HG02884 (cell line): ENCODE measurements around the gene PRSS57.
"Not testable (repeated sequence)": the region's sequence is repeated elsewhere in the genome, so short reads cannot be mapped to it uniquely, and the experiment has no call there.

ENCODE experiments used
- ATAC-seq: cut with Tn5 transposase; IDR thresholded peaks from one replicate; pipeline ENCODE4 v1.9.1; 2021; ENCODE audit warnings: mild to moderate bottlenecking, moderate library complexity; ENCODE audit not compliant: unreplicated experiment

Gene PRSS57

DNA sequence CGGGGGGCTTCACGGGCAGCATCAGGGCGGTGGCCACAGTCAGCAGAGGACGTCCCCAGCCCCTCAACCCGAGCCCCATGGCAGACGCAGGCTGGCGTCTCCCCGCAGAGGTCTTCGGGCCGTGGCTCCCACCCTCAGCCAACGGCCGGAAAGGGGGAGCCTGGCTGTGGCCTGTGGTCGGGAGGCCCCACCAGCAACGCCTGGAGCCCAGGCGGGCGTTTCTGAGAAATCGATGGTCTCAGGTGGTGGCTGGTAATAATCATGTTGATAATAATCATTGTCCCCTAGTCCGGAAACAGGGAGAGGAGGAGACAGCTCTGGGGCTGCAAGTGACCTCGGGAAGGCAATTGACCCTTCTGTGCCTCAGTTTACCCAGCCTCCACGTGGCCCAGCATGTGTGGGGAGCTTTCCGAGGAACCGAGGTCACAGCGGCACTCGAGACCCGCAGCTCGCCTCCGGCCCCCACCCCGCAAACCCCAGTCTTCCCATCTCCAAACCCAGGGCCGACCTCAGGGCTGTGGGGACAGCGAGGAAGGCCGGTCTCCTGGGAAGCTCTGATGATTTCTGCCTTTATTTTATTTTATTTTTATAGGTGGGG, at the start of gene PRSS57:
PRSS57 (minus strand) TSS at position 101 of the 598 bp plus-strand sequence; CDS start at position 79, 22 bp downstream.
- ATAC-seq, result no peak

DNA sequence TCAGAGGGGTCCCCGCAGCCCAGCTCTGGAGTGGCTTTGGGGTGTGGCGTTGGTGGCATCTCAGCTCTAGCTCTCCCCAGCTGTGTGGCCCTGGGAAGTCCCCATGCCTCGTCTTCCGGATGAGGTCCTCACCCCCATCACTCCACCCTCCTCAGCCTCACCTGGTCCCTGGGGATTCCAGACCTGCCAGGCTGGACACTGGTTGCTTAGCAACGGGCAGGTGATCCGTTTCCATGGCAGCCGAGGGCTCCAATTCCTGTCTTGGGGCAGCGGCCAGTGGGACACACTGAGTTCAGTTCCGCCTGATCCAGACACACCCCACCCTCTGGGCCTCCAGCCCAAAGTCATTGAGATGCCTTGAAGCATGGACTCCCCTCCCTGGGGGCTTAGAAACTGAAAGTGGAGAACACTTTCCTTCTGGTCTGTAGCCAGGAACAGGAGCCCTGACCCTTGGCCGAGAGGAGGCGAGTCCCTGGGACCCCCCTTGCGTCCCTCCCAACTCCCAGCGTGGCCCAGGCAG, 48.0 kb upstream of the PRSS57 start:
- ATAC-seq, result no peak

DNA sequence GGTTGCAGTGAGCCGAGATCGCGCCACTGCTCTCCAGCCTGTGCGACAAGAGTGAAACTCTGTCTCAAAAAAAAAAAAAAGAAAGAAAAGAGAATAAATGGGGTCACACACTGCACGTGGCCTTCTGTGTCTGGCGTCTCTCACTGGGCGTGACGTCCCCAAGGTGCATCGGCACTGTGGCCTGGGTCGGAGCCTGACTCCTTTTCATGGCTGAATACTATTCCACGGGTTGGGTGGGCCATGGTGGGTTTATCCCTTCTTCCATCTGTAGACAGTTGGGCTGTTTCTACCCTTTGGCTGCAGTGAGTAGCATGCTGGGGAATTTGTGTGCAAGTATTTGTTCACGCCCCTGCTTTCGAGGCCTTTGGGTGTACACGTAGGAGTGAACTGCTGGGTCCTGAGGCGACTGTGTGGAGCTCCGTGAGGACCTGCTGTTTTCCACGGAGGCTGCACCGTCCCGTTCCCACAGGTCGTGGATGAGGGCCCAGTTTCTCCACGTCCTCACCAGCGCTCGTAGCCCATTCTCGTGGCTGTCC, 47.4 kb upstream of the PRSS57 start:
- no peak for ATAC-seq

DNA sequence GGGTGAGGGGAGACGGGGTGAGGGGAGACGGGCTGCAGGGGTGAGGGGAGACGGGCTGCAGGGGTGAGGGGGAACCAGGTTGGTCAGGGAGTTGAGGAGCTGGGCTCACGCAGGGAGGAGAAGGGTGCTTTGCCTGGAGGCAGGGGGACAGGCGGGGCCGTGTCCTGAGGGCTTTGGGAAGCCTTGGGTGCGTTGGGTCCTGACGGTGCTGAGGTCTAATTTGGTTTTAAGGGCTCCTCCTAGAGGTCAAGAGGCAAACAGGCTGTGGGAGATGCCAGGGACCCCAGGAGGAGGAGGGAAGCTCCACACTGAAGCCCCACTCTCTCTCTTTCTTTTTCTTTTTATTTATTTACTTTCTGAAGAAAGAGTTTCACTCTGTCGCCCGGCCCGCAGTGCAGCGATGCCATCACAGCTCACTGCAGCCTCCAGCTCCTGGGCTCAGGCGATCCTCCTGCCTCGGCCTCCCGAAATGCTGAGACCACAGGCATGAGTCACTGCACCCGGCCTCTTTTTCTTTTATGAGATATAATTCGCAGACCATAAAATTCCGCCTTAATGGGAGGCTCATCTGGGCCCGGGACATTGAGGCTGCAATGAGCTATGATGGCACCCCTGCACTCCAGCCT, 46.4 kb upstream of the PRSS57 start:
- no peak for ATAC-seq

DNA sequence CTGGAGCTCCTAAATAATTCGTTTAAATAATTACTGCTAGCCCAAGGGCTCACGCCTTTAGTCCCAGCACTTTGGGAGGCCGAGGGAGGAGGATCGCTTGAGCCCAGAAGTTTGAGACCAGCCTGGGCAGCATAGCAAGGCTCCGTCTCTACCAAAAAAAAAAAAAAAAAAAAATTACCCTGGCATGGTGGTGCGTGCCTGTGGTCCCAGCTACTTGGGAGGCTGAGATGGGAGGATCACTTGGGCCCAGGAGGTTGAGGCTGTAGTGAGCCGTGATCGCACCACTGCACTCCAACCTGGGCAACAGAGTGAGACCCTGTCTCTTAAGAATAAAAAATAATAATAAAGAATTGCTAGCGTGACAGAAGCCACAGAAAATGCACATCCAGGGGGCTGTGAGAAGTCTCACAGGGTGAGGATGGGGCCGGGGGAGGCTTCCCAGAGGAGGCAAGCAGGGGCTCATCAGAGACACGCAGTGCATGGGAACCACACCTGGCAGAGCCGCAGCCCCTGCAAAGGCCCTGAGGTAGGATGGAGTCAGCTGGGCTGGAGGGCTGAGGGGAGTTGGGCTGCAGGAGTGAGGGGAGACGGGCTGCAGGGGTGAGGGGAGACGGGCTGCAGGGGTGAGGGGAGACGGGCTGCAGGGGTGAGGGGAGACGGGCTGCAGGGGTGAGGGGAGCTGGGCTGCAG, 45.7 kb upstream of the PRSS57 start:
- ATAC-seq, result not testable (repeated sequence)

DNA sequence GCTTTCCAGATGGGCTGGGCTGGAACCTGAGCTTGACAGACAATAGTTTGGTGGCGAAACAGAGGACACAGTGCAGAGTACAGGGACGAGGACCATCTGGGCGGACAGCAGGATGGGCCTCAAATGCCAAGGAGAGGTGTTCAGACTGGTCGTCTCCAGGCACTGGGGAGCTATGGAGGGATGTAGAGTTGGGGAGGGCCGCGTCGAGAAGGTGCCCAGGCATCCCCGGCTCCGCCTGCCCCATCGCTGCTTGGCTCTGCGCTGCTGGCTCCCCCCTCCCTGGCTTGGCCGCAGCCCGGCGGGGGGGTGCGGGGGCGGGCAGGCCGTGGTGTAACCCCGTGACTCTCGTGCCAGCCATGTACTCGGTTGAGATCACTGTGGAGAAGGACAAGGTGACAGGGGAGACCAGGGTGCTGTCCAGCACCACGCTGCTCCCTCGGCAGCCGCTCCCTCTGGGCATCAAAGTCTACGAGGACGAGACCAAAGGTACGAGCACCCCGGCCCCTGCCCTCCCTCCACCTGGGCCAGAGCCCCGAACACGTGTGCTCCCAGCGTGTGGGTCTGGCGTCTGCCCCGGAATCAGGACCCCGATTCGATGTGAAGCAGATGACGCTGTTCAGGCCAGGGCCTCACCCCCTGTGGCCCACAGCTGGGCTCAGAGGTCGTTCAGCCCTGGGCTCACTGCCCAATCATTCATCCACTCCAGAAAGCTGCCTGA, 44.9 kb upstream of the PRSS57 start:
- no peak for ATAC-seq

DNA sequence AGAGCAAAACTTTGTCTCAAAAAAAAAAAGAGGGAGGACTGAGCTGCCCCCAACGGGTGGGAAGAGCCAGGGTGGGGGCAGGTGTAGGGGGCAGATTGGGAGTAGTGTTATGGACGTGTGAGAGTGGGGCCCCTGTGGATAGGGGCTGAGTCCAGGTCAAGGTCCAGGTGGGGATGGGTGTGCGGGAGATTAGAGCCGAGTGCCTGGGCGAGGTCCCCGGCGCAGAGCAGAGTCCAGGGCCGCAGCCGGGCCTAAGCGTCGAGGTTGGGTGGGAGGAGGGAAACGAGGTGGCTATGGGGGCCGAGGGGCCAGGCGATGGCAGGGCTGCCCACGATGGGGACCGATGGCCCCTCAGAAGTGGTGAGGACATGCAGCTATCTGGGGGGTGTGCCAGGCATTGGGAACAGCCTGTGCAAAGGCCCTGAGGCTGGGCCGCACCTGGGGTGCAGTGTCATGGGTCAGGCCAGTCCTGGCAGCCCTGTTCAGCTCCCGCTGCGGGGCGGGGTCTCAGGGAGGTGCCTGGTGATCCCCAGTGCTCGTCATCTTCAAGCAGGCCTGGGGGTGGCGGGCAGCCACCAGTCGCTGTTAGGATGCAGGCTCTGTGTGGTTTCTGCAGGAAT, 43.4 kb upstream of the PRSS57 start:
- ATAC-seq, result no peak

DNA sequence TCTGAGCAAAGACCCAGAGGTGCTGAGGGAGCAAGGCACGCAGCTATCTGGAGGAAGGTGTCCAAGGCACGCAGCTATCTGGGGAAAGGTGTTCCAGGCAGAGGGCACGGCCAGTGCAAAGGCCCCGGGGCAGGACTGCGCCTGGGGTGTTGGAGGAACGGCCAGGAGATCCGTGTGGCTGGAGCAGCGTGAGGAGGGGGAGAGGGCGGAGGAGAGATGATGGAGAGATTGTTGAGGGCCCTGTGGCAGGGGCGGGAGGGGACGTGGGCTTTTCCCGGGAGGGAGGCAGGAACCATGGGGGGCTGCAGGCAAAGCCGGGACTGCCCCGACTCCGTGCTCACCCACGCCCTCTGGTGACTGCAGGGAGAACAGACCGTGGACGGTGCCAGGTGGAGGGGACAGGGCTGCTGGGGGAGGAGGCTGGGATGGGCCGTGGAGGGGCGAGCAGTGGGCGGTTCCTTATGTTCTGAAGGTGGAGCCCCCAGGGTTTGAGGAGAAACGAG, 42.4 kb upstream of the PRSS57 start:
- no peak for ATAC-seq

DNA sequence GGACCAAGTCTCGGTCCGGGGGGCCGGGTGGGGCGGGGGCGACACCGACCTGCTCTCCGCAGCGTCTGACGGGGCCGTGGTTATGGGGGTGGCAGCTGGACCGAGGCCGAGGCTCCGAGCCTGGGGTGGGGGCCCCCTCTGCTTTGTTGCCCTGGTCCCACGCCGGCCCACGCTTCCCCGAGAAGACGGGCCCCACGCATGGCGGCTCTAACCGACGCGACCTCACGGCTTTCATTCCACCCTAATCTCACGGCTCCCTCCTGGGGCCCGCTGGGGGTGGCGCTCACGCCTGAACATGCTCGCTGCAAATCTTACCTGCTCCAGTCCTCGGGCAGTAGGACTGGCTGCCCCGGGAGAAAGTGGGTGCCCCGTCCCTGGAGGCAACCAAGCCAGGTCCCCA, 40.9 kb upstream of the PRSS57 start:
- no peak for ATAC-seq

DNA sequence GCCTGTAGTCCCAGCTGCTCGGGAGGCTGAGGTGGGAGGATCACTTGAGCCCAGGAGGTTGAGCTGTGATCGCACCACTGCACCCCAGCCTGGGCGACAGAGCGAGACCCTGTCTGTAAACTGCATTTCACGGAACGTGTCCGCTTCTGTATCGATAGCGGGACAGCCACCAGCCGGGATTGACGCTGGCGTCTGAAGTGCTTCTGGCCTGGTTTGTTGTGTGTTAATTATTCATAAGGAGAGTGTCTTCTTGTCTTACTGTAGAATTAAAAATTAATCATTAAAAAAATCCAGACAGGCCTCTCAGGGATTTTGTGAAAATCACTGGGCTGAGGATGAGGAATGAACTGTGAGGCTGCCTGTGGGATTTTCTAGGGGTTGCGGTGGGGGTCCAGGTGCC, 39.5 kb upstream of the PRSS57 start:
- ATAC-seq, result no peak

DNA sequence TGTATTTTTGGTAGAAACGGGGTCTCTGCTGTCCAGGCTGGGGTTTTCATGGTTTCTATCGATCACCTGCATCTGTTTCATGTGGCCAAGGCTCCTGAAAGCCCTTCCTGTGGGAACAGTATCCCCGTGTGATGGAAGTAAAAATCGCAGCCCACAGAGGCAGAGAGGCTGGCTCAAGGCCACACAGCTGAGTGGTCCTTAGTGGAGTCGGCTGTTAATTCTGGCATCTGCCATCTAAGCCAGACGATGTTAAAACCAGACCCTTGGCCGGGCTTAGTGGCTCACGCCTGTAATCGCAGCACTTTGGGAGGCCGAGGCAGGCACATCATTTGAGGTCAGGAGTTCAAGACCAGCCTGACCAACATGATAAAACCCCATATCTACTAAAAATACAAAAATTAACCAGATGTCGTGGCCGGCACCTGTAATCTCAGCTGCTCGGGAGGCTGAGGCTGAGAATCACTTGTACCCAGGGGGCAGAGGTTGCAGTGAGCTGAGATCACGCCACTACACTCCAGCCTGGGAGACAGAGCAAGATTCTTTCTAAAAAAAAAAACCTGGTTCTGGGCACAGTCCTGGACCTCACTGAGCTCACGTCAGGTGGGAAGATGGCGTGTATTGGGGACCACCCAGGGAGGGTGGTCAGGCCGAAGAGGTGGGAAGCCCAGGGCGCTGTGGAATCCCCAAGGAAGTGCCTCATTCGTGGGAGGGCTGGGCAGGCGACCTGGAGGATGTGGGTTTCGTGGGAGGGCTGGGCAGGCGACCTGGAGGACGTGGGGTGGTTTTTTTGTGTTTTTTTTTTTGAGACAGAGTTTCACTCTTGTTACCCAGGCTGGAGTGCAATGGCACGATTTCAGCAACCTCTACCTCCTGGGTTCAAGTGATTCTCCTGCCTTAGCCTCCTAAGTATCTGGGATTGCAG, 37.2 kb upstream of the PRSS57 start:
- ATAC-seq, result no peak

DNA sequence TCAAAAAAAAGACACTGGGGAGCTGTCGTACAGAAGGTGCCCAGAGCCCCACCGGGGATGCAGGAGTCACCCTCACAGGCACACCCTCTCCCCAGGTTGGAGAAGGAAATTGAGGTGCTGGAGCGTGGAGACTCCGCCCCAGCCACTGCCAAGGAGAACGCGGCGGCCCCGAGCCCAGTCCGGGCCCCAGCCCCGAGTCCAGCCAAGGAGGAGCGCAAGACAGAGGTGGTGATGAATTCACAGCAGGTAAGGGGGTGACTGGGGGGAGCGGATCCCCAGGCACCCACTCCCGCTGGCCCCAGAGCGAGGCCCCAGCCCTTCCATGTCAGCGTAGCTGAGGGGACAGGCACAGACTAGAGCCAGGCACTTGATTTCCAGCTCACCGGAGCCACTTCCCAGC, 35.7 kb upstream of the PRSS57 start:
- no peak for ATAC-seq

DNA sequence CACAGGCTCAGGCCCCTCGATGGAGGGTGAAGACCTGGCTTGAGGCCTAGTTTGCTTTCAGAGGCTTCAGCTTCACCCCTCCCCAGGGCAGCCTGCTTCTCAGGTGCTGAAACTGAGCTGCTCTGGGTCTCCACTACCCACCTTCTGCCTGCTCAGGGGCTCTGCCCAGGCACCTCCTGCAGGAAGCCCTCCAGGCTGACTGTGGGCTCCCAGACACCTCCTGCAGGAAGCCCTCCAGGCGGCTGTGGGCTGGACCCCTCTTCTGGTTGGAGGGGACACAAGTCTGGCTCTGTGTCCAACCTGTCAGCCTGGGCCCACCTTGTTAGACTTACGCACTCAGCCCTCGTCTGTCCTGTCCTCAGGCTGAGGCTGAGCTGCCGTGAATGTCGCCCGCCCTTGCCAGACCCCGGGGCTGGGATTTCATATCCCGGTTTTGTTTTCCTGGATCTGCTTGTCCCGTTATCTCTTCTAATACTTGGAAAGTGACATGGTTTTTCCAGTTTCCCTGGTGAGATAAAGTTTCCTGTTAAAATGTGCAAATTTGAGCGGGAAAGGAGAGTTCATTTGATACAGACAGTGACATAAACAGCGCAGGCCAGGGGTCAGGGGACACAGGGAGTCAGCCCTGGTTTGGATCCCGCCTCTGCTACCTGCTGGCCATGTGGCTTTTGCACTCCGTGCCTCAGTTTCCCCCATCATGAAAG, 34.9 kb upstream of the PRSS57 start:
- no peak for ATAC-seq

DNA sequence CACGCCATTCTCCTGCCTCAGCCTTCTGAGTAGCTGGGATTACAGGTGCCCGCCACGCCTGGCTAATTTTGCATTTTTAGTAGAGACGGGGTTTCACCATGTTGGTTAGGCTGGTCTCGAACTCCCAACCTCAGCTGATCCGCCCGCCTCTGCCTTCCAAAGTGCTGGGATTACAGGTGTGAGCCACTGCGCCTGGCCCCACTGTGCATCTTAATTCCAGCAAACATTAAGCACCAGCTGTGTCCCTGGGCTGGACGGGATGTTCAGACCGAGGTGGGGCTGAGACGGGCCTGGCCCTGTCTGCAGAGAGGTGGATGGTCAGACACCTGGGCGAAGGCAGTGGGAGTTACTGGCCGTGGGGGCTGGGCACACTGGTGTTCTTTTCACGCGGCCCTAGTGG, 34.3 kb upstream of the PRSS57 start:
- ATAC-seq, result not testable (repeated sequence)

DNA sequence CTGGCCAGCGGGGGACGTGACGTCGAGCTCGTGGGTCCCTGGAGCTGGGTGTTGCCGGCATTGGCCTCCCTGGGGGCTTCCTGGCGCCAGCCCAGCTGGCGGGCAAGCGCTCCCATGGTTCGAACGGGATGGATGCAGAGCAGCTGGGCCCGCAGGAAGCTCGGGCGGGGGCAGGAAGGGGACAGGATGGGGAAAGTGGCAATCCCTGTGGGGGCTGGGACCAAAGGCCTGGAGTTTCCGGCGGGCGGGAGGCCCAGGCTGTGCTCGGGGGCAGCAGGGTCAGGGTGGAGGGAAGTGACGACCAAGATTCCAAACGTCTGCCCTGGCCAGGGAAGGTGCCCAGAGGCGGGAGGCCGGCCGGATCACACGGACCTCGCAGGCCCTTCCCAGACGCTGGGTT, 32.8 kb upstream of the PRSS57 start:
- ATAC-seq, result no peak

DNA sequence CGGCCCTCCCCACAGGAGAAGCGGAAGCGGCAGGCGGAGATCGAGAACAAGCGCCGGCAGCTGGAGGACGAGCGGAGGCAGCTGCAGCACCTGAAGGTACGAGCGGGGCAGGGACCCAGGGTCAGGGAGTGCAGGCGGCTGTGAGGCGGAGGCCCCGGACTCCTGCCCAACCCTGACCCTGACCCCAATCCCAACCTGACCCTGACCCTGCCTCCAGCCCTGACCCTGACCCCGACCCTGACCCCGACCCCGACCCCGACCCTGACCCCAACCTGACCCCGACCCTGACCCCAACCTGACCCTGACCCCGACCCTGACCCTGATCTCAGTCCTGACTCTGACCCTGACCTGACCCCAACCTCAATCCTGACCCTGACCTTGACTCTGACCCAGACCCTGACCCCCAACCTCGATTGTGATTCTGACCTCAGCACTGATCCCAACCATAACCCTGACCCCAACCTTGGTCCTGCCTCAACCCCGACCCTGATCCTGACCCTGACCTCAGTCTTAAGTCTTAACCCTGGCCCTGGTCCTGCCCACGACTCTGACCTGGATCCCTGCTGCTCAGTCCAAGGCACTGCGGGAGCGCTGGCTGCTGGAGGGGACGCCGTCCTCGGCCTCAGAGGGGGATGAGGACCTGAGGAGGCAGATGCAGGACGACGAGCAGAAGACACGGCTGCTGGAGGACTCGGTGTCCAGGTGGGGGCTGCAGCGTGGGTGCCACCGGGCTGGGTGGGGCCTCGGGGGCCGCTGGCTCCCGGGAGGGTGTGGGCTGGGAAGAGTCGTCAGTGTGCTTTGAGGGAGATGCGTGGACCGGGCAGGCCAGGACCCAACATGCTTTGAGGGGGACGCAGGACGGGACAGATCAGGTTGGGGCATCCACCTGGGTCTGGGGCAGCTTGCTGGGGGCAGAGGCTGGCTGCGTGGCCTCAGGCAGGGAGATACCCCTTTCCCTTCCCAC, 32.0 kb upstream of the PRSS57 start:
- no peak for ATAC-seq

DNA sequence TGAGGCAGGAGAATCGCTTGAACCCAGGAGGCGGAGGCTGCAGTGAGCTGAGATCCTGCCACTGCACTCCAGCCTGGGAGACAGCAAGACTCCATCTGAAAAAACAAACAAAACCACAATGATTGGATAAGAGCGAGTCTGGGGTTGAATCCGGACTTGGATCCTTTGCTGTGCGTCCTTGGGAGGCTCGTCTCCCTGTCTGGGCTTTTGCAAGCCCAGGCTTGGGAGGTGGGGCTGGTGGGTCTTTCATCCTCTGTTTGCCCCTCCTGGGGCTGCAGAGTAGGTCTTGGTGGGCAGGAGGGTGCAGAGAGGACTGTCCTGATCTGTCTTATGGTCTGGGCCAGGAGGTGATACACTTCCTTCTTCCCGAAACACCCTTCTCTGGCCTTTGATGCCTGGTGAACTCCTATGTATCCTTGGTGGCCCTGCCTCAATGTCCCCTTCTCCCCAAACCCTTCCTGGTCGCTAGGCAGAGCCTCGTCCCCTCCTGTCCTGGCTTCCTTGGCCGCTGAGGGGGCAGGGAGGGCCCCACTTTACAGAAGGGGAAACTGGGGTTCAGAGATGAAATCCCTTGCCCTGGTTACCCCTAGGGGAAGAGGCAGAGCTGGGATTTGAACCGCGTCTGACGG, 30.3 kb upstream of the PRSS57 start:
- ATAC-seq, result no peak
